Body of pancreas (tissue), 4 donors: ENCODE results near the gene UBTF. TPM values are rescaled to one million over a fixed set of nuclear protein-coding genes. Genes with fewer than 3 reads are reported as not detected.

Experiments used
- ATAC-seq: fragments of 150-250 bp; one replicate; pipeline ENCODE4 v1.9.1; 2016
- DNase-seq, 4 donors: peaks; one replicate each; pipeline ENCODE4 v3.0.0-alpha.2; 2019
- H3K27ac ChIP-seq, 4 donors: fragments of 200-600 bp; sonication (generic); 1 replicate in 3 of 4; 2 replicates in 1 of 4; pipeline versions ENCODE4 v1.5.1 to v1.6.1; 2016 to 2019; ENCODE audit warnings: mild to moderate bottlenecking in 1 of 4, mixed read lengths in 1 of 4, moderate library complexity in 1 of 4
- H3K27me3 ChIP-seq, 2 donors: fragments of 200-600 bp; sonication (generic); one replicate each; pipeline ENCODE4 v1.6.0; 2016; ENCODE audit warnings: mild to moderate bottlenecking in 1 of 2
- H3K36me3 ChIP-seq, 2 donors: fragments of 200-600 bp; sonication (generic); replicated peaks in 1 of 2; 2 replicates each; pipeline ENCODE4 v1.5.1; 2016; ENCODE audit warnings: low read depth in 2 of 2; ENCODE audit not compliant: insufficient read depth in 1 of 2
- H3K4me1 ChIP-seq: fragments of 200-600 bp; sonication (generic); one replicate; pipeline ENCODE4 v1.6.0; 2016
- H3K4me3 ChIP-seq, 2 donors: fragments of 200-600 bp; sonication (generic); 1 replicate in 1 of 2; 2 replicates in 1 of 2; pipeline ENCODE4 v1.5.1; 2016 to 2019
- H3K9me3 ChIP-seq, 3 donors: fragments of 200-600 bp; sonication (generic); 1 replicate in 2 of 3; 2 replicates in 1 of 3; pipeline ENCODE4 v1.5.1; 2016
- CTCF ChIP-seq, 7 experiments: fragments of 450-650 bp in 4 of 7; fragments of 200-600 bp in 3 of 7; sonication (generic) in 3 of 7; IDR thresholded peaks; one replicate each; pipeline ENCODE4 v1.5.1; 2016 to 2019; ENCODE audit warnings: antibody characterized with exemption in 7 of 7
- POLR2A ChIP-seq, 3 donors: fragments of 450-650 bp; IDR thresholded peaks; one replicate each; pipeline ENCODE4 v1.6.1; 2016; ENCODE audit warnings: antibody characterized with exemption in 3 of 3, mild to moderate bottlenecking in 2 of 3
- WGBS, 2 donors: methylation state at CpG; one replicate each; pipeline ENCODE4 v1.1.5; 2017; 5-methylcytosine and 5-hydroxymethylcytosine counted together
- intact Hi-C: fragments of 100-400 bp; cut with DNase I; formaldehyde crosslinking; loops from one replicate; pipeline ENCODE4 v1.15.1; 2023
- total RNA-seq, 2 donors: library from RNA; depleted of rRNA; stranded (reverse); fragments of >200 nt; gene quantifications; one replicate each; pipeline ENCODE4 v1.1.0, GENCODE V29; 2016

The UBTF gene
- total RNA-seq, 2 donors from 2014 or later: 43.8 to 73.8 TPM

GRCh38 chr17:44266402-44267164 lies 47.1 kb upstream of the UBTF start:
- Histone ChIP-seq H3K27me3 (no peaks in the 10 kb centered on the region), H3K9me3 (no peaks in the 10 kb centered on the region), H3K4me1 (peaks cover 4% of the 10 kb centered on the region), H3K27ac (no peak overlapping the region), H3K36me3 (no peaks in the 10 kb centered on the region), H3K4me3 (no peak overlapping the region)
- 37 to 49% methylated on average over 6 to 8 of the region's 9 CpGs for WGBS, 2 donors
- ATAC-seq: peak; percentile 34
- peak in 2 of 4 donors; percentile 8 to 24 for DNase-seq
- TF ChIP-seq POLR2A (IDR thresholded peaks at IDR 0.05): no peak
- TF ChIP-seq CTCF (IDR thresholded peaks at IDR 0.05): peak in 2 of 7 experiments; percentile 15 to 18
- intact Hi-C loops: no loop called here

- Histone ChIP-seq H3K27me3 (no peaks in the 10 kb centered on the region), H3K9me3 (no peaks in the 10 kb centered on the region), H3K36me3 (no peaks in the 10 kb centered on the region), H3K4me1 (peaks cover 4% of the 10 kb centered on the region), H3K27ac (no peak overlapping the region), H3K4me3 (no peak overlapping the region)
- 84 to 86% methylated on average over 7 of the region's 7 CpGs for WGBS, 2 donors
- no peak for ATAC-seq
- TF ChIP-seq CTCF (IDR thresholded peaks at IDR 0.05) (no peak), POLR2A (IDR thresholded peaks at IDR 0.05) (no peak)
- DNase-seq: no peak
- intact Hi-C loops: no loop called here
Measured at GRCh38 chr17:44263345-44263902, 43.9 kb upstream of the UBTF start.

- TF ChIP-seq POLR2A (IDR thresholded peaks at IDR 0.05) (no peak), CTCF (IDR thresholded peaks at IDR 0.05) (no peak)
- Histone ChIP-seq H3K4me3 (no peak overlapping the region), H3K36me3 (no peaks in the 10 kb centered on the region), H3K27me3 (no peaks in the 10 kb centered on the region), H3K27ac (no peak overlapping the region), H3K9me3 (no peaks in the 10 kb centered on the region), H3K4me1 (peaks cover 4% of the 10 kb centered on the region)
- intact Hi-C loops: no loop called here
- no peak for DNase-seq
- no peak for ATAC-seq
- WGBS, 2 donors: 56% methylated on average over 7 to 11 of the region's 11 CpGs
Measured at GRCh38 chr17:44262654-44263225, 43.3 kb upstream of the UBTF start.

- H3K9me3 ChIP-seq: no peaks in the 10 kb centered on the region
- intact Hi-C loops: no loop called here
- no peak overlapping the region for H3K4me3 ChIP-seq
- no peaks in the 10 kb centered on the region for H3K36me3 ChIP-seq
- no peak for ATAC-seq
- no peak overlapping the region for H3K27ac ChIP-seq
- H3K27me3 ChIP-seq: no peaks in the 10 kb centered on the region
- WGBS, 2 donors: 85 to 87% methylated on average over 3 to 6 of the region's 6 CpGs
- no peak for DNase-seq
- no peak for TF ChIP-seq CTCF (IDR thresholded peaks at IDR 0.05)
- TF ChIP-seq POLR2A (IDR thresholded peaks at IDR 0.05): no peak
- no peaks in the 10 kb centered on the region for H3K4me1 ChIP-seq
Measured at GRCh38 chr17:44260296-44260695, 40.8 kb upstream of the UBTF start.
